Rectal smooth muscle tissue (tissue), 1 donor: ENCODE results near the gene DEF6.

Experiments used
- H3K27ac ChIP-seq: one replicate; pipeline ENCODE4 v1.7.0; 2013; ENCODE audit warnings: low read depth, low read length, inconsistent platforms
- H3K27me3 ChIP-seq: one replicate; pipeline ENCODE4 v1.7.0; 2013; ENCODE audit warnings: low read length; ENCODE audit not compliant: control insufficient read depth, insufficient read depth
- H3K36me3 ChIP-seq: one replicate; pipeline ENCODE4 v1.7.0; 2013; ENCODE audit warnings: low read length; ENCODE audit not compliant: control insufficient read depth, insufficient read depth
- H3K4me1 ChIP-seq: one replicate; pipeline ENCODE4 v1.7.0; 2013; ENCODE audit warnings: low read length; ENCODE audit not compliant: control insufficient read depth, insufficient read depth
- H3K4me3 ChIP-seq: one replicate; pipeline ENCODE4 v1.7.0; 2013; ENCODE audit warnings: low read length
- H3K9ac ChIP-seq: one replicate; pipeline ENCODE4 v1.7.0; 2013; ENCODE audit warnings: low read length

DEF6 gene

DNA sequence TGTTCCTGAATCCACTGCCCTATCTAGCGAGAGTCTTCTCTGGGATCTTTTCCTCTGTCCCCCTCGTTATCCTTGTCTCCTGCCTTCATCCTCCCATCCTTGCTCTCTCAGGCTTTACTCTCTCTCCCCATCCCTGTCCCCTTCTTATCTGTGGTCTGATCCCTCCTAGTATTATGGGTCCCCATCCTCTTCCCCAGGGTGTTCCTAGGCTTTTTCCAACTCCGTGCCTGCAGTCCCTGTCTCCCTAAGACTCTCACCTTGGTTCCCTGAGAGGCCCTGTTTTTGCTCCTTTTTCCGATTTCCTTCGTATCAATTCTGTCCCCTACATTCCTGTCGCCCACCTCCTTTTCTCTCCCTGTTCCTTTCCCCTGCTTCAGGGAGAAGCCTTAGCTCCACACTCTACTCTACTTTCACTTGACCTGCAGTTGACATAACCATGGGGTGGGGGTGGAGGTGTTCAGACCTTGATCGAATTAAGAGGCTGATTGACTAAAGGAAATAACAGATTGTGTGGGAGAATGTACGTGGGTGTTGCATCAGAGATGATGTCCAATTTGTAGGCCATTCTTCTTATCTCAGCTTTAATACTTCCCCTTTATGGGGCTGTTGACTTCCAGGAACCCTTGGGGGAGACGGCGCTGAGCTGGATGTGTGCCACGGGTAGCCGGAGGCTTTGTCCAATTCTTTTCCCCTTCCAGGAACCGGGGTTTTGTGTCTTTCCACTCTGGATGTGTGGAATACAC lies 45.6 kb downstream of the DEF6 start:
- Histone ChIP-seq H3K36me3 (peaks cover 11% of the 10 kb centered on the region), H3K27ac (peak overlapping the region; percentile 84), H3K27me3 (no peaks in the 10 kb centered on the region), H3K4me3 (peak overlapping the region; percentile 97), H3K9ac (peak overlapping the region; percentile 50), H3K4me1 (peaks cover 11% of the 10 kb centered on the region)

DNA sequence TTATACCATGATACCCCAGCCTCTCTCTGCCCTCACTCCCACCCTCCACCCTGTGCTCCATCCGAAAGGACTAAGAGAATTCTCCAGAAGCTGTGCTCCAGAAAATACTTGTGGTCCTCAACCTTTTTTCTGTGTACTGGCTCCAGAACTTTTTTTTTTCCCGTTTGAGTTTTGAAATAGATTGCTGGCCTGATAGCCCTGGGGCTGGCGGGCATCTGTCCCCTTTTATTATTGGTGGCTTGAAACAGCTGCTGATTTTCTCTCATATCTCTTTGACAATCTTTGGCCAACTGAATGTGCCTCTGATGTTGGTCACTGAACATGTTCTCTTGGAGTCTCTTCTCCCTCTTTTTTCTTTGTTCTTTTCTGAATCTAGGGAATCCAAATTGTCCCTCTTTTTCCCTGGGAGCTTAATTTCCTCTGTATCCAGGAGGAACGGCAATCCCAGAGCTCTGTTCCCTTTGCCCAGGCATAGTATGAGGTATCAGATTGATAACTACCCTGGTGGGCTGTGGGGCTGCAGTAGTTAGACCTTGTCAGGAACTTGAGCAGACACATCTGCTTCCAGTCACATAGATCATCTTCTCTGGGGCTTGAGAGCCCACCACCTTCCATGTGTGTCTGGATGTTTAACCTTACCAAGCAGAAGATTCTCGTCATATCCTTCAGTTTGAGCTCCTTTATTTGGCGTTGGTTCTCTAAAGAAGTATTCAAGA lies 46.4 kb downstream of the DEF6 start:
- H3K4me1 ChIP-seq: peaks cover 11% of the 10 kb centered on the region
- H3K9ac ChIP-seq: no peak overlapping the region
- H3K27ac ChIP-seq: no peak overlapping the region

DNA sequence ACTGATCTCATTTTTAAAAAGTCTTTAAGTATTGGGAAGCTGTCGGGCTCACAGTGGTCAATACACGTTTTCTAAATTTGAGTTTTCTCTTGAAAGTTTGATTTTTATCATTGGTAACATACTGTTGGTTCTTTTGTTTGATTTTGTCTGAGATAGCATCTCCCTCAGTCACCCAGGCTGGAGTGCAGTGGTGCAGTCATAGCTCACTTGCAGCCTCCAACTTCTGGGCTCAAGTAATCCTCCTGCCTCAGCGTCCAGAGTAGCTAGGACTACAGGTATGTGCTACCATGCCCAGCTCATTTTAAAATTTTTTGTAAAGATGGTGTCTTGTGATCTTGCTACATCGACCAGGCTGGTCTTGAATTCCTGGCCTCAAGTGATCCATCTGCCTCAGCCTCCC lies 53.8 kb downstream of the DEF6 start:
- no peak overlapping the region for H3K27ac ChIP-seq
- H3K27me3 ChIP-seq: no peaks in the 10 kb centered on the region
- H3K4me1 ChIP-seq: no peaks in the 10 kb centered on the region
- H3K4me3 ChIP-seq: no peak overlapping the region
- peaks cover 17% of the 10 kb centered on the region for H3K36me3 ChIP-seq
- no peak overlapping the region for H3K9ac ChIP-seq

More for the DNA sequence above, 46.4 kb downstream of the DEF6 start:
- H3K27me3 ChIP-seq: no peaks in the 10 kb centered on the region
- H3K36me3 ChIP-seq: peaks cover 16% of the 10 kb centered on the region
- H3K4me3 ChIP-seq: peak overlapping the region; percentile 97

DNA sequence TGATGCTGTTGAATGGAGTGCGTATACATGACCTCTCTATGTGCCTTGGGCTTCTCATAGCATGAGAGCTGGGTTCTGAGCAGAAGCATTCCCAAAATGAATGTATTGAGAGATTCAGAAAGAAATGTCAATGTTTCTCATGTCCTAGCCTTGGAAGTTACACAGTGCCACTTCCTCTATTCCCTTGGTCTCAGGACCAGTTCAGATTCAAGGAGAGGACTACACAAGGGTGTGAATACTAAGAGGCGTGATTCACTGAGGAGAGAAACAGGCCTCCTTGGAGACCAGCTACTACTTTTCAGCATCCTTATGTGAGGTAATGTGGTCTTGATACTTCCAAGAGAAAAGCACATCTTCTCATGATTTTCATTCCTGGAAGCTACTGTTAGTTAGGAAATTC lies 55.1 kb downstream of the DEF6 start:
- Histone ChIP-seq H3K4me3 (no peak overlapping the region), H3K4me1 (no peaks in the 10 kb centered on the region), H3K27me3 (no peaks in the 10 kb centered on the region), H3K9ac (no peak overlapping the region), H3K27ac (no peak overlapping the region), H3K36me3 (peaks cover 14% of the 10 kb centered on the region)

DNA sequence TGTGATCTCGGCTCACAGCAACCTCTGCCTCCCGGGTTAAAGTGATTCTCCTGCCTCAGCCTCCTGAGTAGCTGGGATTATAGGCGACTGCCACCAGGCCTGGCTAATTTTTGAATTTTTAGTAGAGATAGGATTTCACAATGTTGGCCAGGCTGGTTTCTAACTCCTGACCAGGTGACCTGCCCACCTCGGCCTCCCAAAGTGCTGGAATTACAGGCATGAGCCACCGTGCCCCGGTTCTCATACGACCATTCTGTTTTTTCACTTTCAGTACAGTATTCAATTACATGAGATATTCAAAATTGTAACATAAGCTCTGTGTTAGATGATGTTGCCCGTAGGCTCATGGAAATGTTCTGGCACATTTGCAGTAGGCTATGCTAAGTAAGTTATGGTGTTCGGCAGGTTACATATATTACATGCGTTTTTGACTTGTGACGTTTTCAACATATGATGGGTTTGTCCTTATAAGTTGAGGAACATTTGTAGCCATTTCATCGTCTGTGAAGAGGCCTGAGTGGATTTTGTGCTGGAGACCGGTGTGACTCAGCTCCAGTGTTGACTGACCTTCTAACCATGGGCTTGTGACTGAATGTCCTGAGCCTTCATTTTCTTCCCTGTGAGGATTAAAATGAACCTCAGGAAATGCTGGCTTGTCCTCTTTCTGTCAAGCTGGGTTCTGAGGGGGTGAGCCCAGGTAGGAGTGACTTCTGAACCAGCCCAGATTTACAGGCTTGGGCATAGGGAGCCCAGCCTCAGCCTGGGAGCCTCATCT lies 56.9 kb downstream of the DEF6 start:
- peaks cover 8% of the 10 kb centered on the region for H3K36me3 ChIP-seq
- no peaks in the 10 kb centered on the region for H3K27me3 ChIP-seq
- H3K9ac ChIP-seq: no peak overlapping the region
- H3K27ac ChIP-seq: no peak overlapping the region
- peaks cover 6% of the 10 kb centered on the region for H3K4me1 ChIP-seq
- H3K4me3 ChIP-seq: no peak overlapping the region

DNA sequence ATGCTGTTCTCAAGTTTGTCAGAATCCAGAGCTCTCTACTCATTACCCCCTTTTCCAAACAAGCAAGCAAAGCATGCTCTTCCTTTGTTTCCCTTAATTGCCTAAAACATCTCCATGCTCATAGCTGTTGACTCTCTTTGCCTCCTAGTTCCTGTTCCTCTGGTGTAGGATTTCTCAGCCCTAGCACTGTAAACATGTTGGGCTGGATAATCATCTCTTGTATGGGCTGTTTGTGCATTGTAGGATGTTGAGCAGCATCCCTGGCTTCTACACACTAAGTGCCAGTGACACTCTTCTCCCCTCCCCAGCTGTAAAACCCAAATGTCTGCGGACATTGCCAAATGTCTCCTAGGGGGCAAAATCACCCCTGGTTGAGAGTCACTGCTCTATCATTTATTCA lies 58.8 kb downstream of the DEF6 start:
- Histone ChIP-seq H3K36me3 (peaks cover 8% of the 10 kb centered on the region), H3K9ac (no peak overlapping the region), H3K27ac (no peak overlapping the region), H3K4me3 (no peak overlapping the region), H3K4me1 (peaks cover 22% of the 10 kb centered on the region), H3K27me3 (no peaks in the 10 kb centered on the region)

DNA sequence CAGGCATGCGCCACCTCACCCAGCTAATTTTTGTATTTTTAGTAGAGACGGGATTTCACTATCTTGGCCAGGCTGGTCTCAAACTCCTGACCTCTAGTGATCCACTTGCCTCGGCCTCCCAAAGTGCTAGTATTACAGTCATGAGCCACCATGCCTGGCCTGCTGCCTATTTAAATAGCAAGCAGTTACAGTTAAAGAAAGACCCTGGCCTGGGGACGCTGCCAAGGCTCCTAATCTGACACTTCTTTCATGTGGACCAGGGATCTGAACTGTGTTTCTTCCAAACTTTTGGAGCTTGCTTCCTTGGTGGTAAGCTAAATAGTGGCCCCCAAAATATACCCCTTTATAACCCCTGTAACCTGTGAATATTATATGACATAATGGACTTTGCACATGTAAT lies 60.1 kb downstream of the DEF6 start:
- no peak overlapping the region for H3K9ac ChIP-seq
- no peak overlapping the region for H3K4me3 ChIP-seq
- peaks cover 4% of the 10 kb centered on the region for H3K36me3 ChIP-seq
- peaks cover 22% of the 10 kb centered on the region for H3K4me1 ChIP-seq
- no peaks in the 10 kb centered on the region for H3K27me3 ChIP-seq
- H3K27ac ChIP-seq: no peak overlapping the region

DNA sequence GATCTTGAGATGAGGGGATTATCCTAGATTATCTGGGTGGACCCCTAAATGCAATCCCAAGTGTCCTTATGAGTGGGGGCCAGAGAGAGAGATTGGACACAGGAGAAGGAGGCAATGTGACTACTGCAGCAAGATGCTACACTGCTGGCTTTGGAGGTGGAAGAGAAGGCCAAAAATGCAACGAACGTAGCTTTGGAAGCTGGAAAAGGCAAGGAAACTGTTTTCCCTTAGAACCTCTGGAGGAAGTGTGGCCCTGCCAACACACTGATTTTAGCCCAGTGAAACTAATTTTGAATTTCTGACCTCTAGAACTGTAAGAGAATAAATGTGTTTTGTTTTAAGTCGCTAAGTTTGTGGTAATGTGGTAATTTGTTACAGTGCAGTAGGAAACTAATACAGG lies 60.5 kb downstream of the DEF6 start:
- H3K4me3 ChIP-seq: no peak overlapping the region
- peaks cover under 1% of the 10 kb centered on the region for H3K36me3 ChIP-seq
- no peak overlapping the region for H3K9ac ChIP-seq
- peaks cover 22% of the 10 kb centered on the region for H3K4me1 ChIP-seq
- peak overlapping the region; percentile 2 for H3K27ac ChIP-seq
- no peaks in the 10 kb centered on the region for H3K27me3 ChIP-seq

DNA sequence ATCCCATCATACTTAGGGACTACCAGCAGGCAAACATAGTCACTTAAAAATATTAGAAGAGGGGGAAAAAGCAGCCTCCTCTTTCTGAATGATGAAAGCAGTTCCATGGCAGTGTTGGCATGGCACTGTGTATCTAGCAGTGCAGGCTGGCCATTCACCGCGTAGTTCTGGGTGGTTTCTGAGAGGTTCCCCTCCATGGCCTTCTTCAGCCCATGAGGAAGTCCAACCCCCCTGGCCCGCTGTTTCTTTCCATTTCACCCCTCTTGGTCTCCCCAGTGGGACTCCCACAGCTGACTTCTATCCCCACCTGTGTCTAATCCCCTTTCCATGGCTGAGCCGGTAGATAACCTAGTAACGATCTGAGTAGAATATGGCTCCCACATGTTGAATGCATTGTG lies 61.7 kb downstream of the DEF6 start:
- Histone ChIP-seq H3K36me3 (no peaks in the 10 kb centered on the region), H3K4me1 (peaks cover 22% of the 10 kb centered on the region), H3K9ac (no peak overlapping the region), H3K27me3 (no peaks in the 10 kb centered on the region), H3K27ac (peak overlapping the region; percentile 51), H3K4me3 (no peak overlapping the region)

DNA sequence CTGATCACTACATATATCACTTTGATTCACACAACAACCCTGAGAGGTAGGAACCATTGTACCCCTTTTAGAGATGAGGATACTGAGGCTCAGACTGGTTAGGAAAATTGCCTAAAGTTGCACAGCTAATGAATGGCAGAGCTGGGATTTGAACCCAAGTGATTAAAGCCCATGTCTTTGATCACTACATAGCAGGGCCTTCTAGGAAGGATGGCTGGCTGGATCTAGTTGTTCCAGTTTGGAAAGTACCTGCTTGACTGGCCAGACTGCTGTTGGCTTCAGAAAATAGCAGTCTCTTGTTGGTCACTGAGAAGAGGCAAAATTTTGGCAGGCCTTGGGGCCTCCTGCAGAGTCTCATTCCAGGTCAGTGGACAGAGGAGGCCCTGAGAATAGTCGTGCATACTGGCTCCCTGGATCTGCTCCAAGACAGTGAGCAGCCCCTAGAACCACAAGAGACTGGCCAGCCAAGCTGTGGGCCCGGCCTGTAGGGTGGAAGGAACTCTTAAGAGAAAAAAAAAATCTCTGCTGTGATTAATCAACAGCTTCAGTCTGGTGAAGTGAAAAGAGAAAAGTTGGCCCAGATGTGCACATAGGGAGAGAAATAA lies 62.2 kb downstream of the DEF6 start:
- Histone ChIP-seq H3K36me3 (no peaks in the 10 kb centered on the region), H3K4me1 (peaks cover 22% of the 10 kb centered on the region), H3K4me3 (no peak overlapping the region), H3K27ac (peak overlapping the region; percentile 51), H3K9ac (no peak overlapping the region), H3K27me3 (no peaks in the 10 kb centered on the region)

DNA sequence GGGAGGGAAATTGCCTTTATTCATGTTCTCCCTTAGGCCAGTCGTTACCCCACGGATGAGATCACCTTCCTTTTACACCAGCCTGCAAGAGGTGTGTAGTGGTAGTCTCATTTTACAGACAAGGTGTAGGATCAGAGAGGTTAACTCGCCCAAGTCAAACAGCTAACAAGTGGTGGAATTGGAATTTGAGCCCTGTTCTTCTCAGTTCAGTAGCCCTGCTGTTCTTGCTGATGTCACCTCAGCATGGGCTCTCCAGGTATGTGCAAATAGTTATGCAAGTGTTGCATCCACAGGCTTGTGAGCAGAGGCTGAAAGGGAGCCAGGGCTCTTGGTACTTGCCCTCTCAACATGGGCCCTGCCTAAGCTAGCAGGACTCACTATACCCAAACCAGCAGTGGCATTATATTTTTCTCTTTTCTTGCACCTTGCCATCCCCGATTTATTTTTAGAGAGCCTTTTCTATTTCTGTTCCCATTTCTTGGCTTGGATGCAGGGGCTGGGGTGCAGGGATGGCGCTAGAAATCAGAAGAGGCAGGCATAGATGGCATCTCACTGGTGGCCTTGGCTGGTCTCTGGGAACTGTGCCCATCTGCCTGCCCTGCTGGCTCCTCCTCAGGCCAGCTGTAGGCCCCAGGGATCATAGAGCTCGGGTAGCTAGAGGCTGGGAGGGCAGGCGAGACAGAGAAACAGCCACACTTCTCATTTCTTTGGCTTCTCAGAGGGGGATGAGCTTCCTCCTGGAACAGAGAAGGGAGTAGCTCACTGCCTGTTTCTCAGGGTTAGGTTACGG lies 62.9 kb downstream of the DEF6 start:
- Histone ChIP-seq H3K4me1 (peaks cover 22% of the 10 kb centered on the region), H3K36me3 (no peaks in the 10 kb centered on the region), H3K27ac (peak overlapping the region; percentile 8), H3K4me3 (no peak overlapping the region), H3K9ac (no peak overlapping the region), H3K27me3 (no peaks in the 10 kb centered on the region)
